Caco-2 (cell line): ENCODE results near the gene ANKRD12. TPM values are rescaled to one million over a fixed set of nuclear protein-coding genes. Genes with fewer than 3 reads are reported as not detected.

Experiments used
- BruUV-seq: library from RNA; stranded (reverse); fragments of 400-500 nt; replicated peaks from 2 replicates; lab custom pipeline; 2021; lab: Mats Ljungman, UMichigan
- CTCF ChIA-PET: fragments of 300-600 bp; sonication (Branson Sonifier 250); formaldehyde crosslinking; loops from one replicate; lab custom pipeline; 2022; ENCODE audit warnings: antibody characterized with exemption; lab: Charles Lee
- POLR2A ChIA-PET: fragments of 300-600 bp; sonication (Branson Sonifier 250); formaldehyde crosslinking; loops from one replicate; lab custom pipeline; 2022; ENCODE audit warnings: antibody characterized with exemption; lab: Charles Lee
- DNase-seq, 2 experiments: peaks; one replicate each; pipeline versions ENCODE4 v3.0.0 to v3.0.0-alpha.2; 2020 to 2022
- H3K27me3 ChIP-seq: replicated peaks from 2 replicates; pipeline ENCODE4 v1.6.0; 2011; ENCODE audit warnings: low read length; ENCODE audit not compliant: control insufficient read depth, insufficient read depth
- H3K36me3 ChIP-seq: 2 replicates; pipeline ENCODE4 v1.5.1; 2011; ENCODE audit warnings: low read length; ENCODE audit not compliant: control insufficient read depth, insufficient read depth
- H3K4me1 ChIP-seq: fragments of 250-450 bp; sonication (Bioruptor Pico); 2 replicates; pipeline ENCODE4 v1.5.1; 2020; ENCODE audit warnings: mild to moderate bottlenecking
- H3K4me3 ChIP-seq: 2 replicates; pipeline ENCODE4 v1.5.1; 2011; ENCODE audit warnings: low read depth, mild to moderate bottlenecking, control low read depth, low read length
- H3K9me3 ChIP-seq: fragments of 250-450 bp; sonication (Bioruptor Pico); 2 replicates; pipeline ENCODE4 v1.5.1; 2020; ENCODE audit warnings: mild to moderate bottlenecking, moderate library complexity
- H3K27ac Mint-ChIP-seq: one replicate; pipeline ENCODE4 v1.8.0; 2022; ENCODE audit warnings: mixed read lengths; ENCODE audit not compliant: unreplicated experiment
- H3K27me3 Mint-ChIP-seq: one replicate; pipeline ENCODE4 v1.8.0; 2022; ENCODE audit warnings: mixed read lengths; ENCODE audit not compliant: insufficient read depth, unreplicated experiment
- H3K36me3 Mint-ChIP-seq: one replicate; pipeline ENCODE4 v1.8.0; 2022; ENCODE audit warnings: mild to moderate bottlenecking, mixed read lengths; ENCODE audit not compliant: insufficient read depth, unreplicated experiment
- H3K4me1 Mint-ChIP-seq: one replicate; pipeline ENCODE4 v1.8.0; 2022; ENCODE audit warnings: low read depth, mixed read lengths; ENCODE audit not compliant: unreplicated experiment
- H3K4me3 Mint-ChIP-seq: one replicate; pipeline ENCODE4 v1.8.0; 2022; ENCODE audit warnings: mild to moderate bottlenecking, moderate library complexity, mixed read lengths; ENCODE audit not compliant: unreplicated experiment
- H3K9me3 Mint-ChIP-seq: one replicate; pipeline ENCODE4 v1.8.0; 2022; ENCODE audit warnings: mixed read lengths; ENCODE audit not compliant: unreplicated experiment
- intact Hi-C: fragments of 100-400 bp; cut with micrococcal nuclease; formaldehyde crosslinking; loops from one replicate; pipeline ENCODE4 v1.10.0; 2022; ENCODE audit not compliant: unreplicated experiment
- total RNA-seq: library from RNA; stranded (reverse); gene quantifications from 2 replicates; pipeline ENCODE4 v1.2.3, GENCODE V29; 2022
- TF ChIP-seq, protein P1 (sequence below), 2 experiments: fragments of 200-600 bp in 1 of 2; IDR thresholded peaks; 1 replicate in 1 of 2; 2 replicates in 1 of 2; pipeline versions ENCODE4 v1.5.1 to v1.8.0; 2011 to 2022; ENCODE audit warnings: antibody characterized with exemption in 1 of 2, control low read depth in 1 of 2, inconsistent platforms in 1 of 2, low read depth in 1 of 2, low read length in 1 of 2, mild to moderate bottlenecking in 1 of 2, moderate library complexity in 1 of 2; ENCODE audit not compliant: insufficient read depth in 1 of 2, severe bottlenecking in 1 of 2, unreplicated experiment in 1 of 2

Gene ANKRD12
- total RNA-seq, 1 experiment from 2014 or later = 33.2 TPM

DNA sequence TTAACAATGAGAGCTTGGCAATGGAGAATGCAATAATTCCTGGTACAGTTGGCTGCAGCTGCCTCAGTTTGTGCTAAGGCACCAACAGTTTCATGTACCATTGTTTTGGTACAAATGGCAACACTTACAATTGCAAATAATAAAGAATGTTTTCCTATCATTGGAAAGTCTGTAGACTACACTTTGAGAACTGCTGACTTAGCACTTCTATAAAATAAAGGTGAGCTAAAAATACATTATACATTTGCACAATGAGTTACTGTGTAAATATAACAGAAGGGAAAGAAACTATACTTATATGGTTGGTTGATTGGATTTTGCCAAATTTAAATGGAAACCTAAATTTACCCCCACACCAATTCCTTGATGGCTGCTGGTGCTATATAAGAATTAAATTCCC is 153.1 kb downstream of the ANKRD12 start:
- POLR2A ChIA-PET = no interaction called here
- Histone ChIP-seq H3K27me3 (no peaks in the 10 kb centered on the region), H3K9me3 (peaks cover 16% of the 10 kb centered on the region), H3K4me3 (no peak overlapping the region), H3K4me1 (no peaks in the 10 kb centered on the region), H3K36me3 (no peaks in the 10 kb centered on the region)
- DNase-seq = no peak
- Mint-ChIP-seq H3K27me3 (no peaks in the 10 kb centered on the region), H3K9me3 (peaks cover 18% of the 10 kb centered on the region), H3K4me3 (no peak overlapping the region), H3K4me1 (no peaks in the 10 kb centered on the region), H3K36me3 (no peaks in the 10 kb centered on the region), H3K27ac (no peak overlapping the region)
- BruUV-seq = no TSS peak
- intact Hi-C loops = loop anchor here (10.0 kb wide), 1 partner anchor 225 kb away; no protein-coding TSS in a partner anchor
- CTCF ChIA-PET = no interaction called here
- TF ChIP-seq, protein P1, sequence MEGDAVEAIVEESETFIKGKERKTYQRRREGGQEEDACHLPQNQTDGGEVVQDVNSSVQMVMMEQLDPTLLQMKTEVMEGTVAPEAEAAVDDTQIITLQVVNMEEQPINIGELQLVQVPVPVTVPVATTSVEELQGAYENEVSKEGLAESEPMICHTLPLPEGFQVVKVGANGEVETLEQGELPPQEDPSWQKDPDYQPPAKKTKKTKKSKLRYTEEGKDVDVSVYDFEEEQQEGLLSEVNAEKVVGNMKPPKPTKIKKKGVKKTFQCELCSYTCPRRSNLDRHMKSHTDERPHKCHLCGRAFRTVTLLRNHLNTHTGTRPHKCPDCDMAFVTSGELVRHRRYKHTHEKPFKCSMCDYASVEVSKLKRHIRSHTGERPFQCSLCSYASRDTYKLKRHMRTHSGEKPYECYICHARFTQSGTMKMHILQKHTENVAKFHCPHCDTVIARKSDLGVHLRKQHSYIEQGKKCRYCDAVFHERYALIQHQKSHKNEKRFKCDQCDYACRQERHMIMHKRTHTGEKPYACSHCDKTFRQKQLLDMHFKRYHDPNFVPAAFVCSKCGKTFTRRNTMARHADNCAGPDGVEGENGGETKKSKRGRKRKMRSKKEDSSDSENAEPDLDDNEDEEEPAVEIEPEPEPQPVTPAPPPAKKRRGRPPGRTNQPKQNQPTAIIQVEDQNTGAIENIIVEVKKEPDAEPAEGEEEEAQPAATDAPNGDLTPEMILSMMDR (IDR thresholded peaks at IDR 0.05; ENCODE audit: insufficient read depth in 1 of 2, low read depth in 1 of 2, low read length in 1 of 2, severe bottlenecking in 1 of 2, unreplicated experiment in 1 of 2) = no peak

DNA sequence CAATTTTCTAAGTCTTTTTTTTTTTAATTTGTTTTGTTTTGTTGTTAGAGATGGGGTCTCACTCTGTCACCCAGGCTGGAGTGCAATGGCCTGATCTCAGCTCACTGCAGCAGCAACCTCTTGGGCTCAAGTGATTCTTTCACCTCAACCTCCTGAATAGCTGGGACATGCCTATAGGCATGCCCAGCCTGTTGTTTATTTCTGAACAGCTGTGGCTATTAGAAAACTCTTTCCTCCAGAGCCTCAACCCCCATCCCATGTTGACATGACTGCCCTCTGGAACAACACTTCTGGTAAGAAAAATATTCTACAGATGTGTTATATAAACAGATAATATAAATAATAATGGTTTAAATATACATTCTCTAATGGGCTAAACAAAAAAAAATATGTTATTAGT is 153.6 kb downstream of the ANKRD12 start:
- BruUV-seq = no TSS peak
- no peak overlapping the region for H3K4me3 Mint-ChIP-seq
- no peaks in the 10 kb centered on the region for H3K27me3 Mint-ChIP-seq
- H3K36me3 ChIP-seq = no peaks in the 10 kb centered on the region
- H3K27me3 ChIP-seq = no peaks in the 10 kb centered on the region
- no peaks in the 10 kb centered on the region for H3K4me1 ChIP-seq
- DNase-seq = no peak
- peaks cover 18% of the 10 kb centered on the region for H3K9me3 Mint-ChIP-seq
- intact Hi-C loops = no loop called here
- ChIA-PET CTCF (no interaction called here), POLR2A (no interaction called here)
- peaks cover 21% of the 10 kb centered on the region for H3K9me3 ChIP-seq
- H3K4me3 ChIP-seq = no peak overlapping the region
- H3K36me3 Mint-ChIP-seq = no peaks in the 10 kb centered on the region
- H3K27ac Mint-ChIP-seq = no peak overlapping the region
- H3K4me1 Mint-ChIP-seq = no peaks in the 10 kb centered on the region
- TF ChIP-seq, protein P1 (IDR thresholded peaks at IDR 0.05; ENCODE audit: insufficient read depth in 1 of 2, low read depth in 1 of 2, low read length in 1 of 2, severe bottlenecking in 1 of 2, unreplicated experiment in 1 of 2) = no peak

DNA sequence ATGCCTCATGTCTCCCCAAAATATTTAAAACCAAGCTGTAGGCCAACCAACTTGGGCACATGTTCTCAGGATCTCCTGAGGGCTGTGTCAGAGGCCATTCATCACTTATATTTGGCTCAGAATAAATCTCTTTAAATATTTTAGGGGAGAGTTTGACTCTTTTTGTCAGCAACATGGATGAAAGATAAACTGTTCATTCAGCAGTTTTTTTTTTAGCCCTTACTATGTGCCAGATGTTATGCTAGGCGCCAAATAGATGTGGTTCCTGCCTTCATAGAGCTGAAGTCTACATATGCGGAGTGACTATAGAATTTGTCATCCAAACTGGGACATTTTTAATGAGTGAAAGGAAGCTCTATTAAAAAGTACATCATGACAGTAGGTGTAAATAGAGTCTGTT is 155.5 kb downstream of the ANKRD12 start:
- Histone ChIP-seq H3K4me1 (no peaks in the 10 kb centered on the region), H3K36me3 (no peaks in the 10 kb centered on the region), H3K4me3 (no peak overlapping the region), H3K9me3 (peaks cover 32% of the 10 kb centered on the region), H3K27me3 (no peaks in the 10 kb centered on the region)
- Mint-ChIP-seq H3K9me3 (peaks cover 18% of the 10 kb centered on the region), H3K27ac (no peak overlapping the region), H3K4me1 (no peaks in the 10 kb centered on the region), H3K4me3 (no peak overlapping the region), H3K27me3 (no peaks in the 10 kb centered on the region), H3K36me3 (no peaks in the 10 kb centered on the region)
- TF ChIP-seq, protein P1 (IDR thresholded peaks at IDR 0.05; ENCODE audit: insufficient read depth in 1 of 2, low read depth in 1 of 2, low read length in 1 of 2, severe bottlenecking in 1 of 2, unreplicated experiment in 1 of 2) = no peak
- ChIA-PET POLR2A (no interaction called here), CTCF (no interaction called here)
- DNase-seq = no peak
- intact Hi-C loops = no loop called here
- no TSS peak for BruUV-seq
